Measurements from ENCODE around the gene PRX. TPM values are rescaled to one million over a fixed set of nuclear protein-coding genes. Genes with fewer than 3 reads are reported as not detected.

Gene PRX
- polyA plus RNA-seq, 1 donor from 2014 or later = 0.20 TPM

DNA sequence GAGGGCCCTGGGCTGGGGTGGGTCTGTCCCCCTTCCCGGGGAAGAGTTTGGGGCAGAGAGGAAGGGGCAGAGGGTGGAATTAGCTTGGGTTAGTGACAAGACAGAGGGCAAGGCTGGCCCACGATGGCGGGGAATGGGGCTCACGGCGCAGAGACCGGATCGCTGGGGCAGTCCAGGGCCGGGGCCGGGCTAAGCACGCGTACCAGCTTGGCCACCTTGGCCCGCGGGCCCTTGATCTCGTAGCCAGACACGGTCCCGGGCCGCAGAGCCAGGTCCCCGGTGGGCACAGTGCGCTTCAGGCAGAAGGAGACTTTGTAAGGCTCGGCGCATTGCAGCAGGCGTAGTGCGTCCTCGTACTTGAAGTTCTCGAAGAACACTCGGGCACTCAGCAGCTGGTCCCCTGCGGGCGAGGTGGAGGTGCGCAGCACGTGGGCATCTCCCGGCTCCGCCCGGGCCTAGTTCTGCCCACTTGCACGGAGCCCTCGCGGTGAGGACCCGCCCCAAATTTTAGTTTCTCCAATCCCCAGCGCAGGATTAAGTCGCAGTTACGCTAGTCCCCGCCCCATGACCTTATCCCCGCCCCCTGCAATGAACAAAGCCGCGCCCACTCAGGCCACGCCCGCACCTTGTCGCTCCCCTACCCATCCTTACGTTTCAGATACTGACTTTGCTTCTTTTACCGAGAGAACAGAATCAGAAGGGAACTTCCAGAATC, 14.6 kb downstream of the PRX start:
- Histone ChIP-seq H3K9ac (ENCODE audit: low read length) (no peak overlapping the region), H3K27me3 (ENCODE audit: insufficient read depth, low read depth, low read length) (peaks cover under 1% of the 10 kb centered on the region), H3K27ac (ENCODE audit: low read length) (no peak overlapping the region), H3F3A (ENCODE audit: insufficient read depth, low read length, poor library complexity, severe bottlenecking) (no peaks in the 10 kb centered on the region), H3K36me3 (ENCODE audit: insufficient read depth, low read length) (no peaks in the 10 kb centered on the region), H3K79me2 (replicated peaks; ENCODE audit: insufficient read depth, low read length) (no peaks in the 10 kb centered on the region), H3K9me3 (ENCODE audit: low read length) (no peaks in the 10 kb centered on the region), H3K9me2 (ENCODE audit: insufficient read depth, low read length) (no peaks in the 10 kb centered on the region), H2AFZ (ENCODE audit: low read depth, low read length) (no peak overlapping the region), H3K4me3 (ENCODE audit: low read length) (no peak overlapping the region), H4K20me1 (ENCODE audit: insufficient read depth) (no peaks in the 10 kb centered on the region), H3K4me2 (ENCODE audit: low read length) (no peak overlapping the region)
- TF ChIP-seq SMC3 (conservative IDR thresholded peaks at IDR 0.05; ENCODE audit: poor library complexity) (no peak), EP300 (conservative IDR thresholded peaks at IDR 0.05; ENCODE audit: poor library complexity, severe bottlenecking) (no peak)
- TF ChIP-seq, protein P1, sequence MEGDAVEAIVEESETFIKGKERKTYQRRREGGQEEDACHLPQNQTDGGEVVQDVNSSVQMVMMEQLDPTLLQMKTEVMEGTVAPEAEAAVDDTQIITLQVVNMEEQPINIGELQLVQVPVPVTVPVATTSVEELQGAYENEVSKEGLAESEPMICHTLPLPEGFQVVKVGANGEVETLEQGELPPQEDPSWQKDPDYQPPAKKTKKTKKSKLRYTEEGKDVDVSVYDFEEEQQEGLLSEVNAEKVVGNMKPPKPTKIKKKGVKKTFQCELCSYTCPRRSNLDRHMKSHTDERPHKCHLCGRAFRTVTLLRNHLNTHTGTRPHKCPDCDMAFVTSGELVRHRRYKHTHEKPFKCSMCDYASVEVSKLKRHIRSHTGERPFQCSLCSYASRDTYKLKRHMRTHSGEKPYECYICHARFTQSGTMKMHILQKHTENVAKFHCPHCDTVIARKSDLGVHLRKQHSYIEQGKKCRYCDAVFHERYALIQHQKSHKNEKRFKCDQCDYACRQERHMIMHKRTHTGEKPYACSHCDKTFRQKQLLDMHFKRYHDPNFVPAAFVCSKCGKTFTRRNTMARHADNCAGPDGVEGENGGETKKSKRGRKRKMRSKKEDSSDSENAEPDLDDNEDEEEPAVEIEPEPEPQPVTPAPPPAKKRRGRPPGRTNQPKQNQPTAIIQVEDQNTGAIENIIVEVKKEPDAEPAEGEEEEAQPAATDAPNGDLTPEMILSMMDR (IDR thresholded peaks at IDR 0.05; ENCODE audit: poor library complexity, severe bottlenecking) = no peak

- no peak overlapping the region for H3K4me3 ChIP-seq (ENCODE audit: low read length)
Observed at GRCh38 chr19:40397568-40397906, 15.6 kb downstream of the PRX start.

GRCh38 chr19:40396886-40397567, 16.2 kb downstream of the PRX start:
- Histone ChIP-seq H3K9me2 (ENCODE audit: insufficient read depth, low read length) (no peaks in the 10 kb centered on the region), H3K36me3 (ENCODE audit: insufficient read depth, low read length) (no peaks in the 10 kb centered on the region), H2AFZ (ENCODE audit: low read depth, low read length) (no peak overlapping the region), H3K4me3 (ENCODE audit: low read length) (no peak overlapping the region), H4K20me1 (ENCODE audit: insufficient read depth) (no peaks in the 10 kb centered on the region), H3K27ac (ENCODE audit: low read length) (no peak overlapping the region), H3K4me2 (ENCODE audit: low read length) (no peak overlapping the region), H3K9me3 (ENCODE audit: low read length) (no peaks in the 10 kb centered on the region), H3F3A (ENCODE audit: insufficient read depth, low read length, poor library complexity, severe bottlenecking) (no peaks in the 10 kb centered on the region), H3K9ac (ENCODE audit: low read length) (no peak overlapping the region), H3K27me3 (ENCODE audit: insufficient read depth, low read depth, low read length) (no peaks in the 10 kb centered on the region), H3K79me2 (replicated peaks; ENCODE audit: insufficient read depth, low read length) (no peaks in the 10 kb centered on the region)
- TF ChIP-seq RAD21 (conservative IDR thresholded peaks at IDR 0.05) = no peak
- TF ChIP-seq, protein P1 (IDR thresholded peaks at IDR 0.05; ENCODE audit: poor library complexity, severe bottlenecking) = no peak
- TF ChIP-seq EZH2 (IDR thresholded peaks at IDR 0.05; ENCODE audit: borderline replicate concordance, insufficient read depth, low read length, poor library complexity, severe bottlenecking) = no peak
- no peak for TF ChIP-seq EP300 (conservative IDR thresholded peaks at IDR 0.05; ENCODE audit: poor library complexity, severe bottlenecking)
- TF ChIP-seq SMC3 (conservative IDR thresholded peaks at IDR 0.05; ENCODE audit: poor library complexity) = no peak
- no peak for TF ChIP-seq MXI1 (conservative IDR thresholded peaks at IDR 0.05; ENCODE audit: poor library complexity, severe bottlenecking)
- no peak for TF ChIP-seq TAF1 (IDR thresholded peaks at IDR 0.05; ENCODE audit: low read depth)
- no peak for TF ChIP-seq POLR2AphosphoS5 (IDR thresholded peaks at IDR 0.05)
- TF ChIP-seq REST (IDR thresholded peaks at IDR 0.05; ENCODE audit: borderline replicate concordance) = no peak

More at GRCh38 chr19:40397568-40397906, 15.6 kb downstream of the PRX start:
- Histone ChIP-seq H3K9ac (ENCODE audit: low read length) (no peak overlapping the region), H3K4me2 (ENCODE audit: low read length) (no peak overlapping the region), H4K20me1 (ENCODE audit: insufficient read depth) (no peaks in the 10 kb centered on the region), H3K9me2 (ENCODE audit: insufficient read depth, low read length) (no peaks in the 10 kb centered on the region), H2AFZ (ENCODE audit: low read depth, low read length) (no peak overlapping the region), H3K9me3 (ENCODE audit: low read length) (no peaks in the 10 kb centered on the region), H3K27me3 (ENCODE audit: insufficient read depth, low read depth, low read length) (no peaks in the 10 kb centered on the region), H3F3A (ENCODE audit: insufficient read depth, low read length, poor library complexity, severe bottlenecking) (no peaks in the 10 kb centered on the region), H3K79me2 (replicated peaks; ENCODE audit: insufficient read depth, low read length) (no peaks in the 10 kb centered on the region), H3K36me3 (ENCODE audit: insufficient read depth, low read length) (no peaks in the 10 kb centered on the region), H3K27ac (ENCODE audit: low read length) (no peak overlapping the region)
- TF ChIP-seq POLR2AphosphoS5 (IDR thresholded peaks at IDR 0.05) (no peak), EP300 (conservative IDR thresholded peaks at IDR 0.05; ENCODE audit: poor library complexity, severe bottlenecking) (no peak)

Measured in neural cell (in vitro differentiated cells).